Activated T-cell treated with anti-CD3 and anti-CD28 coated beads for 1 hour (primary cell): Measurements from ENCODE around the gene ZNF260.
"Not testable (repeated sequence)": the region's sequence is repeated elsewhere in the genome, so short reads cannot be mapped to it uniquely, and the experiment has no call there.

ENCODE experiments used
- DNase-seq: peaks from one replicate; pipeline ENCODE4 v3.0.0-alpha.2; 2020; ENCODE audit warnings: low read depth

ZNF260 gene

DNA sequence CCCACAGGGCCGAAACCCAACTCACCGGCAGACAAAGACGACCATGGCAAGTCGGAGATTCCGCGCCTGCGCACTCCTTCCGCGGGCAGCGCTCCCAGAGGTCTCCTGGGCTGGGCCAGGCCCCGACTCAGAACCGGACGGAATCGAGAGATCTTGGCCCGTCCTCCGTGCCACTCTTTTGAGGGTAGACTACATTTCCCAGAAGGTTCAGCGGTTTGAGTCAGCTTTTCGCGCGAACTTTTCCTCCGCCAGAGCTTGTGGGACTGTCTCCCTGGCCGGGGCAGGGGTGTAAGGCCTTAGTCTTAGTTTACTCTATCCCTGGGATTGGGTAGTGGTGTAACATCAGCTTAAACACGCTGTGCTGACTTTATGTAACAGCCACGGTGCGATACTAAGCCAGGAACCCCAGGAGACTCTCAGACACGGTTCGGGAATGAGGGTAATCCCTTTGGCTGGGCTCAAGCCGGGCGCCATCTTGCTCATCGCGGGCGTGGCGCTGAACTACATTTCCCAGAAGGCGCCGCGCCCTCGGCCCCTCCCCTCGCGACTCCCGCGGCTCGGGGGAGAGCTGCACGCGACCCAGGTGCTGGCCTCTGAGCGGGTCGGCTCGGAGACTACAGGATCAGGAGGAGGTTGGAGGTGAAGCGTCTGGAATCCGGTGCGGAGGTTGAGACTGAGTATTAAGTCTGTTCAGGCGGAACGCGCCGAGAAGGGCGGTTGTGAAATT lies at the start of gene ZNF260:
Gene ZNF260 (minus strand): TSS at position 78 of the 727 bp plus-strand sequence. CDS start 13,033 bp downstream, outside the sequence.
- peak; percentile 87 for DNase-seq

DNA sequence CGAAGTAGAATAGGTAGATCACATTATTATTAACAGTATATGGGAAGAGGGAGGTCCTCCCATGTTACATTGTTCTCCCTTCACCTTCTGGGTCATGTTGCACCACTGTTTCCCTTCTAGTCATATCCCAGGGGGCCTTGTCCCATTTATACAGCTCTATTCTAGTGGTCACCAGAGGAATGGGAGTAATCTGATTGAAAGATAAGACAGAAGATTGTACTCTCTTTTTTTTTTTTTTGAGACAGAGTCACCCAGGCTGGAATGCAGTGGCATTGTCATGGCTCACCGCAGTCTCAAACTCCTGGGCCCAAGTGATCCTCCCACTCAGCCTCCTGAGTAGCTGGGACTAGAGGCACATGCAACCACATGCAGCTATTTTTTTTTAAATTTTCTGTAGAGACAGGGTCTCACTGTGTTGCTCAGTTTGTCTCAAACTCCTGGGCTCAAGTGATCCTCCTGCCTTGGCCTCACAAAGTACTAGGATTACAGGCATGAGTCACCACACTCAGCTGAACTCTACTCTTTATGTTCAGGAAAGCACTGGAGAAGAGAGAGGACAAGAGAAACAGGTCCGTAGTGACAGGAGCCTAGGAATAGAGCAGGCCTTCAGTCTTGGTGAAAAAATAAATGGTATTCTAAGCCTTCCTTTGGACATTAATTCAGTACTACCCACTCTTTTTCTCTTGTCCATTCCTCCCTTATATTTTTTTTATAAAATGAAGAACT lies 49.4 kb upstream of the ZNF260 start:
- no peak for DNase-seq

DNA sequence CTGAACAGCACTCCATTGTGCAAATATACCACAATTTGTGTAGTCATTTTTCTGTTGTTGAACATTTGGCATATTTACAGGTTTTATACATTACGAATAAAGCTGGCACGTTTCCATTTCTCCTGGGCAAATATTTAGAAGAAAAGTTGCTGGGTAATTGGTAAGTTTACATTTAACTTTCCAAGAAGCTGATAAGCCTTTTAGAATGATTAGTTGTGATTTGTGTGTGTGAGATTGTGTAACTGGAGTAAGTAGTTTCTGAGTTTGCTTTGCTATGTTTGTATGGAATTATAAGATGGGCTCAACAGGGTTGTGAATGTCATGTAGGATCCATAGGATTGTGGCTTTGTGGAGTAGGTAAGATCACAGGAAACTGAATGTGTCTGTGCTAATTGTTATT lies 46.7 kb upstream of the ZNF260 start:
- DNase-seq = no peak

DNA sequence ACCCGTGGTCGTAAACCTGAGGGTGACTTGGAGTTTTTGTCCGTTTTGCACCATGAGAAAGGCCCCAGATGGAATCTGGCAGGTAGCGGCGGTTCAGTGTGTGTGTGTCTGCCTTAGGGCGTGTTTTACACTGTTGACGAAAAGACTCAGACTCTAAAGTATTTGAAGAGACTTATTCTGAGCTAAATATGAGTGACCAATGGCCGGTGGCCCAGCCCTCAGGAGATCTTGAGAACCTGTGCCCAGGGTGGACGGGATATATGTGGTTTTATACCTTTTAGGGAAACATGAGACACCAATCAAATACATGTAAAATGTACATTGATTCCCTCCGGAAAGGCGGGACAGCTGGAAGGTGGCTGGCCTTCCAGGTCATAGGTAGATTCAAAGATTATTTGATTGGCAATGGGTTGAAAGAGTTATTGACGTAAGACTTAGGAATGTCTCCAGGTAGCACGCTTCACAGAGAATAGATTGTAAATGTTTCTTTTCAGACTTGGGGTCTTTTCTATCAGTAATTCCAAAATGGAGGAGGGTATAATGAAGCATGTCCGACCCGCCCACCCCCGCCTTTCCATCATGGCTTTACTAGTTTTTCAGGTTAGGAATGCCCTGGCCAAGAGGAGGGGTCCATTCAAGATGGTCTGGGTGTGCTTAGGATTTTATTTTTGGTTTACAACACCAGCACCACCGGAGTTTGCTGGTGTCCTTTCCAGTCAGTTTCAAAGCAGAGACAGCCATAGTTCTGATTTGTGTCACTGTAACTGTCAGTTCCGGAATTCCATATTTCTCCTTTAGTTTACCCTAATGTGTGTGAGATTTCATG lies 46.0 kb upstream of the ZNF260 start:
- DNase-seq = no peak

DNA sequence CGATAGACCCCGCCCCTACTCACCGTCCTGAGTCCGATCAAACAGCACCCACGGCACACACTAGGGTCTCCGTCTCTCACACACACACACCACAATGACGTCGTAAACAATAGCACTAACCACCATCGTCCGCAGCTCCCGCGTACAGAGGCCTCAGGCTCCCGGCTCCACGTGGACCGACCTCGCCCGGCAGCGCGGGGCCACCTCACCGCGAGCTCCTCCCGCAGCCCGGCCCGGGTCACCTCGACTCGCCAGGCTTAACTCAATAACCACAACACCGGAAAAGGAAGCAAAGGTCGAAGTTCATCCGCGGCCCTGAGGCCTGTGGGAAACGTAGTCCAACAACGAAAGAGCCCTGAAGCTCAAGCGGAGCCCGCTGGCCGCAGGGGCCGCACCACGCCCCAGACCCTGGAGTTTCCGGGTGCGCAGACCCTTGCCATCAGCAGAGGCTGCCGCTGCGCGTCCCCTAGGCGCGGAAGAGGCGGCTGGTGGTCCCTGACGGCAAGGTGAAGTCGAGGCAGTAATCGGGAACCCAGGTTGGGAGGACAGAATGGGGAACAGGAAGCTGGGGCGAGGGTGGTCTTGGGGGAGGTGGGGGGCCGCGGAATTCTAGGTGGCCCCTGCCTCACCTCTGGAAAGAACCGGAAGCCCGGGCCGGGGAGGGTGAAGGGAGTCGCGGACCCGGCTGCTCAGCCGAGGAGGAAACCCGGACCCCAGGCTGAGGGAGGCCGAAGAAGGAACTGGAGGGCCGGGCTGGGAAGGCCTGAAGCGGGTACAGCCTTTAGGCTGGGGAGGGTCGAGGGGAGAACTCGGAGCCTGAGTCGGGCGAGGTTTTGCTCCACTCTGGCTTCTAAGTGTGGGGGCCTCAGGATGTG lies 45.2 kb upstream of the ZNF260 start, which contains the start of gene ZNF529:
Gene ZNF529 (minus strand): TSS at position 273 of the 875 bp plus-strand sequence. CDS start 946 bp downstream, outside the sequence.
- peak; percentile 65 for DNase-seq

DNA sequence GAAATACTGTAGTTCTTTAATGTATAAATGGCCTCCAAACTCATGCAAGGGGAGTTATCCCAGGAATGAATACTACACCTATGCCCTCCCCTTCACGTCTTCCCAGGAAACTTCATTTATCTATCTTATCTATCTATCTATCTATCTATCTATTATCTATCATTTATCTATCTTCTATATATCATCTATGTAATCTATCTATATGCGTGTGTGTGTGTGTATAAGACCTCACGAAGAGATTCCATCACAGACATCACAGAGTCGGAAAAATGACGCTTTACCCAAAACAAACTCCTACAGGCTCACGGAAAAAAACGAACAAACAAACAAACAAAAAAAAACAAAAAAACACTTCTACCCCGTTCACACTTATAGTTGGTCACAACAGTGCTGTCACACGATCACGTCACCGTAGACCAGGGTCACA lies 44.5 kb upstream of the ZNF260 start:
- no peak for DNase-seq

DNA sequence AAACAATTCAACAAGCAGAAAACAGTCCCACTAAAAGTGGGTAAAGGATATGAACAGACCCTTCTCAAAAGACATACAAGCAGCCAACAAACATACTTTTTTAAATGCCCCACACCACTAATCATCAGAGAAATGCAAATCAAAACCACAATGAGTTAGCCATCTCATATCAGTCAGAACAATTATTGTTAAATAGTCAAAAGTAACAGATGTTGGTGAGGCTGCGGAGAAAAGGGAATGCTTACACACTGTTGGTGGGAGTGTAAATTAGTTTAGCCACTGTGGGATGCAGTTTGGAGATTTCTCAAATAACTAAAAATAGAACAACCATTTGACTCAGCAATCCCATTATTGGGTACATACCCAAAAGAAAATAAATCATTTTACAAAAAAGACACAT lies 36.3 kb upstream of the ZNF260 start:
- DNase-seq = no peak

DNA sequence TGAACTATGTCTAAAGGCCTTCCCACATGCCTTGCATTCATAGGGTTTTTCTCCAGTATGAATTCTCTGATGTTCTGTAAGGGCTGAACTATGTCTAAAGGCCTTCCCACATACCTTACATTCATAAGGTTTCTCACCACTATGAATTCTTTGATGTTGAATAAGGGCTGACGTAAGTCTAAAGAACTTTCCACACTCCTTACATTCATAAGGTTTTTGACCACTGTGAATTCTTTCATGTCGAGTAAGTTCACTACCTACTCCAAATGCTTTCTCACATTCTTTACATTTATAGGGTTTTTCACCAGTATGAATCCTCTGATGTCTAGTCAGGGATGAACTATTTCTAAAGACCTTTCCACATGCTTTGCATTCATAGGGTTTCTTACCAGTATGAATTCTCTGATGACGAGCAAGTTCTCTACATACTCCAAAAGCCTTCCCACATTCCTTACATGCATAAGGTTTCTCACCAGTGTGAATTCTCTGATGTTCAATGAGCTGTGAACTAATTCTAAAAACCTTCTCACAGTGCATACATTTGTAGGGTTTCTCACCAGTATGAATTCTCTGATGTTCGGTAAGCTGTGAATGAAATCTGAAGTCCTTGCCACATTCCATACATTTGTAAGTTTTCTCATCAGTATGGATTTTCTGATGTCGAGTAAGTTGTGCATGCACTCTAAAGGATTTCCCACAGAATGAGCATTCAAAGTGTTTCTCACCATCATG lies 19.1 kb upstream of the ZNF260 start:
- DNase-seq = no peak

DNA sequence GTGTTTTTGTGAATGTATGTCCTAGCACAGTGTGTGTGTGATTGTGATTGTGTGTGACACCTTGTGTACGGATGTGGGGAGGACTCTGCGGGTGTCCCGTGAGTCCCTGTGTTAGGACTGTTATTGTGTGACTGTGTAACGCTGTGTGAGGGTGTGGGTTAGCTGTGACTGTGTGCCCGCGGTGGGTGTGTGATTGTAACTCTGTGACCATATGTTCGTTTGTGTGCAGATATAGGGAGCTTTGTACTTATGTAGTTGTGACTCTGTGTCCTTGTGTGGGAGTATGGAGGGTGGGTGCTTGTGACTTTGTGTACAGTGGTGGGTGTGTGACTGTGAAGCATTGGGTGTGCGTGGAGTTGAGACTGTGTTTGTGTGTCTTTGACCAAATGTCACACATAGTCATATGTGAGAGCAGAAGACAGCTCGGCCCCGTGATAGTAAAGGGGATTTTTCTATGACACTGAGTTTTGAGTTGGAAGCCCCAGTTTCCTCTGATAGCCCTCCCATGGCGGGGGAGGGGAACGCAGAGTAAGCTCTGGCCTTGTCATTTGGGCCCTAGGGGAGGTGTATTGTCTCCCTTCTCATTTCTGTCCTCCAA lies 949 bp upstream of the ZNF260 start:
- peak; percentile 4 for DNase-seq

DNA sequence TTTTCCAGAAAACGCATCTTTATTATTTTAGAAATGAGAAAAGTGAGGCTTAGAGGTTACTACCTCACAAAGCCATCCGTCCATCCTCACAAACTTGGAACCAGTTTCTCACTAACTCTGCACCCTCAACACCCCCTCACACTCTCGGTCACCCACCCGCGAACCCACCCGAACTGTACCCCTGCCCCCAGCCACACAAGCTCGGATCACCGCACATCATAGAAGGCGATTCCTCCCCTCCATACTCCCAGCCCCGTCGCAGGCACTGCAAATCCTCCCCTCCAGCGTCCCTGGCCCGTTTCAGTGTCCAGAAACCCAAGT lies 238 bp downstream of the ZNF260 start:
- no peak for DNase-seq

DNA sequence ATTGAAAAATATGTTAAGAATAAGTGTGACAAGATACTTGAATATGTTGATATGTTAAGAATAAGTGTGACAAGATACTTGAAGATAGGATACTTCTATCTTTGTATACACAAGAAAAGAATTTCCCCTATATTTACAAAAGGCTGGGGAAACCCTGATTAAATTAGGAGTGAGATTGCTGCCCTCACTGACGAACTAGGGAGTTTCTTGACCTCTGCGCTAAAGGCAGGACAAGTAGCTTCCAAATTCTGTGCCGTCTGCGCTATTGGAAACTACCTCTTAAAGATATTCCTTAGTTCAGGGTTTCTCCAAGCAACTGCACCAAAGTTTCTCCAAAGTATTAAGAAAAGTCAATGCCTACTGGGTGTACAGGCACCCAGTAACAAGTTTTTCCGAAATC lies 730 bp downstream of the ZNF260 start:
- no peak for DNase-seq

DNA sequence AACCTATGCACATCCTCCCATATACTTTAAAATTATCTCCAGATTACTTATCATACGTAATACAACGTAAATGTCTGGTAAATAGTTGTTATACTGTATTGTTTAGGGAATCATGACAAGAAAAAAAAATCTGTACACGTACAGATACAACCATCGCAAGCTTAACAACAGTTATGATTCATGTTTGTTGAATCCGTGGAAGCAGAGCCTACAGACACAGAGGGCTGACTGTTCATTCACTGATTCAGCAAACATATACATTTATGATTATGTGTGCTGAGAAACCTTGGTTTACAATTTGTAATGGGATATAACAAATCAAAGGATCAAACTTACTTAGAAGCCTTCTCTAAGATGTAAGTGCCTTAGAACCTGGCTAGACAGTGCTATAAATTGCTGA lies 1.5 kb downstream of the ZNF260 start:
- DNase-seq = no peak

DNA sequence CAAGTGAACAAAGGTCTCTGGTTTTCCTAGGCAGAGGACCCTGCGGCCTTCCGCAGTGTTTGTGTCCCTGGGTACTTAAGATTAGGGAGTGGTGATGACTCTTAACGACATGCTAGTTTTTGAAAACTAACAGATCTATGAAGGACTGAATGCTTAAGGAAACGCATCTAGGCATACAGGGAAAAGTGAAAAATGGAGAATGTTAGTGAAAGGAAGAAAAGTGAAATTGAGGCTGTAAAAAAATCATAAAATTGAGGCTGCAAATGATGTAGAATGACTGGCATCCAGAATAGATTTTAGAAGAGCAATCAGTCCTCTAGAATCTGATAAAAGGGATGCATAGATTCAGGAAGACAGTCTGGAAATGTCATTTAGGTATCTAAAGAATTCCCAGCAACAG lies 3.5 kb downstream of the ZNF260 start:
- DNase-seq = no peak

DNA sequence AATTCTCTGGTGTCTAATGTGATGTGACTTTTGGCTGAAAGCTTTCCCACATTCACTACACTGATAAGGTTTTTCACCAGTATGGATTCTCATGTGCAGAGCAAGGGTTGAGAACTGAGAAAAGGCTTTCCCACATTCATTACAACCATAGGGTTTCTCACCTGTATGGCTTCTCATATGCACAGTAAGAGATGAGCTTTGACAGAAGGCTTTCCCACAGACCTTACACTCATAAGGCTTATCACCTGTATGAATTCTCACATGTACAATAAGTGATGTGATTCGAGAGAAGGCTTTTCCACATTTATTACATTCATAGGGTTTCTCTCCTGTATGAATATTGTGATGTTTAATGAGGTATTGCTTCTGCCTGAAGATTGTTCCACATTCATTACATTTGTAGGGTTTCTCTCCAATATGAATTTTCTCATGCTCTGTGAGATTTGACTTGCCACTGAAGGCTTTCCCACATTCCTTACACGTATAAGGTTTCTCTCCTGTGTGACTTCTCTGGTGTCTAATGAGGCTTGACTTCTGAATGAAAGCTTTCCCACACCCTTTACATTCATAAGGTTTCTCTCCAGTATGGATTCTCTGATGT lies 14.0 kb downstream of the ZNF260 start:
- no peak for DNase-seq

DNA sequence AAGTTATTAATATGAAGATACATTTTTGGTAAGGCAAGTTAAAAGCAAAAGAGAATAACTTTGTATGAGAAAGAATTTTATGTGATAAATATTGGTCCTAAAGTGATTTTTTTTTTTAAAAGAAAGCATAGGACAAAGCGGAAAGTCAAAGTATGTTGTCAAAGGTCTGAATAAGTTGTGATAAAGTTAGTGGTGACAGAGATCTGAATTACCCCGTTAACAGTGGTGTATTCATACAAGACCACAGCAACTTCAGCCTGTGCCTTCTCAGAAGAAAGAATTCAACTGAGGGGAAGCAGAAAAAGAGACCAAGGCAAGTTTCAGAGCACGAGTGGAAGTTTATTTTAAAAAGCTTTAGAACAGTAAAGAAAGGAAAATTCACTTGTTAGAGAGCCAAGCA lies 19.7 kb downstream of the ZNF260 start:
- DNase-seq = no peak

DNA sequence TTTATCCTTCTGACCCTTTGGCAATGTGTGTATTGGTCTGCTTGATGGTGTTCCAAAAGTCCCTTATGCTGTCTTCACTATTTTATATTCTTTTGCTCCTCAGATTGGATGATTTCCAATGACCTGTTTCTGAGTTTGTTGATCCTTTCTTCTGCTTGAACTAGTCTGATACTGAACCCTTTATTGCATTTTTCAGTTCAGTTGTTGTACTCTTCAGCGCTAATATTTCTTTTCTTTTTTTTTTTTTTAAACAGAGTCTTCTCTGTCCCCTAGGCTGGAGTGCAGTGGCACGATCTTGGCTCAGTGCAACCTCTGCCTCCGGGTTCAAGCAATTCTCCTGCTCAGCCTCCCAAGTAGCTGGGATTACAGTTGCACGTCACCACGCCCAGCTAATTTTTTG lies 26.1 kb downstream of the ZNF260 start:
- DNase-seq = no peak

DNA sequence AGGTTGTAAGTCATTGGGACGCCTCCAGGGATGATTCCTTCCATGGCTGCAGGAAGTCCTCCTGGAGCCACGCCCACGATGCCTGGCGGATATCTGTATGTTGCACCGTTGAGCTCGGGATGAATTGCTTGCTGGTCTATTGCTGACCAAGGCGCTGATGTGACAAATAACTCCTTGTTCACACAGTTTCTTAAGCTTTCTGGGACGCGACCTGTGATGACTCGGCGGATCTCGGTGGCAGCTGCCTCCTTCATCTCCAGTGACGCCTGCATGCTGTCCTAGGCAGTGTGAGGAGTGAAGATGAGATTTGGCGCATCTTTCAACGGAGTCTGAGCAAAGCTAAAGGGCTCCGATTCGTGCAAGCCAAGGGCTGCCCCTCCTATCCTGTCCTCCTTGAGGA lies 31.1 kb downstream of the ZNF260 start:
- DNase-seq = no peak

DNA sequence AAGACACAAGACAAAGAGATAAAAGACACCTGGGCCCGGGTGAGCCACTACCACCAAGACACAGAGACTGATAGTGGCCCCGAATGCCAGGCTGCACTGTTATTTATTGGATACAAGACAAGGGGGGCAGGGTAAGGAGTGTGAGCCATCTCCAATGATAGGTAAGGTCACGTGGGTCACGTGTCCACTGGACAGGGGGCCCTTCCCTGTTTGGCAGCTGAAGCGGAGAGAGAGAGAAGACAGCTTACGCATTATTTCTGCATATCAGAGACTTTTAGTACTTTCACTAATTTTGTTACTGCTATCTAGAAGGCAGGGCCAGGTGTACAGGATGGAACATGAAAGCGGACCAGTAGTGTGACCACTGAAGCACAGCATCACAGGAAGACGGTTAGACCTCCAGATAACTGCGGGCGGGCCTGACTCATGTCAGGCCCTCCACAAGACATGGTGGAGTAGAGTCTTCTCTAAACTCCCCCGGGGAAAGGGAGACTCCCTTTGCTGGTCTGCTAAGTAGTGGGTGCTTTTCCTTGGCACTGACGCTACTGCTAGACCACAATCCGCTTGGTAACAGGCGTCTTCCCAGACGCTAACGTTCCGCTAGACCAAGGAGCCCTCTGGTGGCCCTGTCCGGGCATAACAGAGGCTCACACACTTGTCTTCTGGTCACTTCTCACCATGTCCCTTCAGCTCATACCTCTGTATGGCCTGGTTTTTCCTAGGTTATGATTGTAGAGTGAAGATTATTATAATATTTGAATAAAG lies 35.2 kb downstream of the ZNF260 start:
- DNase-seq = not testable (repeated sequence)

DNA sequence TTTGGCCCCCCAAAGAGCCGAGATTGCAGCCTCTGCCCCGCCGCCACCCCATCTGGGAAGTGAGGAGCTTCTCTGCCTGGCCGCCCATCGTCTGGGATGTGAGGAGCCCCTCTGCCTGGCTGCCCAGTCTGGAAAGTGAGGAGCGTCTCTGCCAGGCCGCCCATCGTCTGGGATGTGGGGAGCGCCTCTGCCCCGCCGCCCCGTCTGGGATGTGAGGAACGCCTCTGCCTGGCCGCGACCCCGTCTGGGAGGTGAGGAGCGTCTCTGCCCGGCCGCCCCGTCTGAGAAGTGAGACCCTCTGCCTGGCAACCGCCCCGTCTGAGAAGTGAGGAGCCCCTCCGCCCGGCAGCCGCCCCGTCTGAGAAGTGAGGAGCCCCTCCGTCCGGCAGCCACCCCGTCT lies 37.2 kb downstream of the ZNF260 start:
- DNase-seq = not testable (repeated sequence)
